KBM-7 (cell line): ENCODE measurements around the gene PNP.
"Not testable (repeated sequence)": the region's sequence is repeated elsewhere in the genome, so short reads cannot be mapped to it uniquely, and the experiment has no call there.

Experiments
- DNase-seq: peaks from one replicate; pipeline ENCODE4 v3.0.0-alpha.2; 2015
- in situ Hi-C: fragments of 300-500 bp; cut with MboI; formaldehyde crosslinking; loops from 2 replicates; pipeline ENCODE4 v1.14.3; 2020; ENCODE audit warnings: low sequenced_read_pairs, low pct_unique_long_range_greater_than_20kb, mixed read lengths

Gene PNP

GRCh38 chr14:20485900-20486299 lies 16.7 kb downstream of the PNP start:
- in situ Hi-C loops, result loop anchor here (25.0 kb wide), 1 partner anchor 101 kb away; the partner anchor contains the start of genes RNASE11 and RNASE12
- no peak for DNase-seq

- in situ Hi-C loops, result loop anchor here (25.0 kb wide), 1 partner anchor 100 kb away; the partner anchor contains the start of genes RNASE11 and RNASE12
- DNase-seq, result peak; percentile 84
These were observed 17.6 kb downstream of the PNP start for GRCh38 chr14:20486684-20487395.

GRCh38 chr14:20487396-20487725 lies 18.2 kb downstream of the PNP start:
- in situ Hi-C loops, result loop anchor here (25.0 kb wide), 1 partner anchor 100 kb away; the partner anchor contains the start of genes RNASE11 and RNASE12
- no peak for DNase-seq

DNA sequence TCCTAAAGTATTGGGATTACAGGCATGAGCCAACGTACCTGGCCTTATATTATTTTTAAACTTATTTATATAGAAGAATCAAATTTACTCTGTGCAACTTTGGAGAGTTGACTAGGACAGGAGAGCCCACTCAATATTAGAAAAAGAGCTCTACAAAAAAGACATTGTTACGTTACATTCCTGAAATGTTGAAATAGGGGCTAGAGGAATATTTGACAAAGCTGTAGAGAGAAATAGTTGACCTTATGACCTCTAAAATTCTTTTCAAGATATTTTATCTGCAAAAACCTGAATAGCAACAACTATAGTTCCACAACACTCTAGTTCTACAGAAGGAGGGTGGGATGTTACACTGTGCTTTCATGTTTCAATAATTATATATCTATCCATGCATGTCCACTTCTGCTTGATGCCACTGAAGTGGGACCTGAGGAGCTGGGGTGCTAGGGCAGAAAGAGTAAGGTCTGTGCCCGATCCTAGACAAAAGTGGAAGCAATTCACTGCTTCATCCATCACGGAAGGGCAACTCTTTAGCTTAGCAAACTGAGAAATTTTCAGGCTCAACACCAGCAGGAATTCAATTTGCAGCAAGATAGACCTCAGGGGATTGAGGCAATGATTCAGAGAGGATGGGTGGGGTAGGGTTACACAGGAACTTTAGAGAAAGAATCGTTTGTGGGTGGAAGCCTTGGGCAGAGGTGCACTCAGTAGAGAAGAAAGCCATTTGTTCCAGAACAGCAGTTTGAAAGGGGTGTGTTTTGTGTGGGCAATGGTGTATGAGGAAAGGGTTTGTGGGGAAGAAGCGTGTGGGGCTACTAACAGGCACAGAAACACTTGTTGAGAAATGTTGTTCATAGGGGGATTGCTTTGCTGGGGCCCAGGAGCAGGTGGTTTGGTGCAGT lies 20.1 kb downstream of the PNP start:
- in situ Hi-C loops, result loop anchor here (25.0 kb wide), 1 partner anchor 98 kb away; the partner anchor contains the start of genes RNASE11 and RNASE12
- peak; percentile 44 for DNase-seq

DNA sequence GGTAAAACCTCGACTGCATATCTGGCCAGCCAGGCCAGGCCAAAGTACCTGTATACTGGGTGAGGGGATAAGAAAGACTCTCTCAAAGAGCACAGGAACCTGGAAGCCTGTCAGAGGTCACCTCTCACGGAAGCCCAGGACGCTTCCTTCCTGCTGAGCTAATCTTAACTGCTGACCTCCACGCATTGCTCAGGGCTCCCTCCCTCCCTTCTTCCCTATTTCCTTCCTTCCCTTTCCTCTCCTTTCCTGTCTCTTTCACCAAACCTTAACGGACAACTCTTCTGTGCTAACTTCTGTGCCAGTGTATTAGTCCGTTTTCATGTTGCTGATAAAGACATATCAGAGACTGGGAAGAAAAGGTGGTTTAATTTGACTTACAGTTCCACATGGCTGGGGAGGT lies 21.4 kb downstream of the PNP start:
- peak; percentile 28 for DNase-seq
- in situ Hi-C loops, result loop anchor here (25.0 kb wide), 1 partner anchor 97 kb away; the partner anchor contains the start of genes RNASE11 and RNASE12

GRCh38 chr14:20492486-20492885 lies 23.3 kb downstream of the PNP start:
- no peak for DNase-seq
- in situ Hi-C loops, result loop anchor here (25.0 kb wide), 1 partner anchor 95 kb away; the partner anchor contains the start of genes RNASE11 and RNASE12

DNA sequence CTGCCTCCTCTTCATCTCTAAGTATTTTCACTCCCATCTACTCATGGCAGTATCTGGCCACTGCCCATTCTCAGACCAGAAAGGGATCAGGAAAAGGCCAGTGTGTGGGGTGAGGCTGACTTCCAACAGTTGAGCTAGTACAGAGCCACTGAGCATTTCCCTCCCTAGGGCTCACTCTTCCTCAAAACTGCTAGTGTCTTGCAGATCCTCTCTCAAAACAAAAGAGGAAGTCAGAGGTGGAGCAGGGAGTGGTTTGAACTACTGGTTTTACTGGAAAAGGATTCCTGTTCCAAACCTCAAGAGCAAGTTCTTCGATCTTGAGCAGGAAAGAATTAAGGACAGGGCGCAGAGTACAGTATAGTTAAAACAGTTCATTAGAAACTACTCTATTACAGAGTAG lies 24.4 kb downstream of the PNP start:
- DNase-seq, result peak; percentile 84
- in situ Hi-C loops, result loop anchor here (25.0 kb wide), 1 partner anchor 94 kb away; the partner anchor contains the start of genes RNASE11 and RNASE12

- in situ Hi-C loops, result loop anchor here (25.0 kb wide), 1 partner anchor 92 kb away; the partner anchor contains the start of genes RNASE11 and RNASE12
- DNase-seq, result no peak
These were observed 25.9 kb downstream of the PNP start for GRCh38 chr14:20494935-20495766.

- peak; percentile 61 for DNase-seq
- in situ Hi-C loops, result loop anchor here (25.0 kb wide), 1 partner anchor 89 kb away; the partner anchor contains the start of genes RNASE11 and RNASE12
These were observed 29.4 kb downstream of the PNP start for GRCh38 chr14:20498622-20499021.

DNA sequence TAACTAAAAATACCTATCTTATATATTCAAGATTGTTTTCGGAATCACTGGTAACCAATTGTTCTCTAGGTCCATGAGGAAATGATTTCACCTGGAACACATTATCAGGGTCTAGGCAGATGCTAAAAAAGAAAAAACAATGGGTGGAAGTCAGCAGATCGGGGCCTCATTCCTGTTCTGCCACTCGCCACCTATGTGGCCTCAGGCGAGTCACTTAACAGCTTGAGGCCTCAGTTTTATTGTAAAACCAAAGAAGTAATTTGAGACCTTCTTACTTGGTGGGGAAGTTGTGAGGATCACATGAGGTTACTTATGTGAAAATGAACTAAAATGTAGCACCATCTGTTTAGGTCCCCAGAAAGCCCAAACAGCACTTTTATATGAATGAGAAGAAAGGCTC lies 29.9 kb downstream of the PNP start:
- DNase-seq, result peak; percentile 77

DNA sequence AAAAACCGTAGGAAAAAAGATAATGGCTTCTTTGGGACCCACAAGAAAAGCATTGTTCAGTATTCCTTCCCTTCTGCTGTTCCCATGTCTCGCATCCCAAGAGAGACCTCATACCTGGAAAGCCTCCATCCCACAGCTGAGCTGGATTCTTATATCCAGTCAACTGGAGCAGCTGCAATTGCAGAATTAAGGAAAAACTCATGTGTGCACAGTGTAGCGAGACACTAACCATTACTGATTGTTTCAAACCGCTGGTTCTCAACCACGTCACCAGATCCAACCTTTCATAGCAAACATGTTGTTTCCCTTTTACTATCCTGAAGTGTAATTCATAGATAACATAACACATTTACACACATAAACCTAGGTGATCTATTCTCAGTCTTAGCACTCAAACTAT lies 30.7 kb downstream of the PNP start:
- no peak for DNase-seq
- in situ Hi-C loops, result loop anchor here (25.0 kb wide), 1 partner anchor 87 kb away; the partner anchor contains the start of genes RNASE11 and RNASE12

More for the DNA sequence above, 29.9 kb downstream of the PNP start:
- in situ Hi-C loops, result loop anchor here (25.0 kb wide), 1 partner anchor 88 kb away; the partner anchor contains the start of genes RNASE11 and RNASE12

- in situ Hi-C loops, result no loop called here
- no peak for DNase-seq
These were observed 32.1 kb downstream of the PNP start for GRCh38 chr14:20501346-20501745.

GRCh38 chr14:20503898-20504297 lies 34.7 kb downstream of the PNP start:
- in situ Hi-C loops, result no loop called here
- DNase-seq, result peak; percentile 29

DNA sequence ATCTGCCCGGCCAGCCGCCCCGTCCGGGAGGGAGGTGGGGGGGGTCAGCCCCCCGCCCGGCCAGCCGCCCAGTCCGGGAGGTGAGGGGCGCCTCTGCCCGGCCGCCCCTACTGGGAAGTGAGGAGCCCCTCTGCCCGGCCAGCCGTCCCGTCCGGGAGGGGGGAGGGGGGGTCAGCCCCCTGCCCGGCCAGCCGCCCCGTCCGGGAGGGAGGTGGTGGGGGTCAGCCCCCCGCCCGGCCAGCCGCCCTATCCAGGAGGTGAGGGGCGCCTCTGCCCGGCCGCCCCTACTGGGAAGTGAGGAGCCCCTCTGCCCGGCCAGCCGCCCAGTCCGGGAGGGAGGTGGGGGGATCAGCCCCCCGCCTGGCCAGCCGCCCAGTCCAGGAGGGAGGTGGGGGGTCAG lies 37.1 kb downstream of the PNP start:
- DNase-seq, in situ Hi-C loops: not testable (repeated sequence)

GRCh38 chr14:20506752-20507151 lies 37.5 kb downstream of the PNP start:
- DNase-seq, in situ Hi-C loops: not testable (repeated sequence)

DNA sequence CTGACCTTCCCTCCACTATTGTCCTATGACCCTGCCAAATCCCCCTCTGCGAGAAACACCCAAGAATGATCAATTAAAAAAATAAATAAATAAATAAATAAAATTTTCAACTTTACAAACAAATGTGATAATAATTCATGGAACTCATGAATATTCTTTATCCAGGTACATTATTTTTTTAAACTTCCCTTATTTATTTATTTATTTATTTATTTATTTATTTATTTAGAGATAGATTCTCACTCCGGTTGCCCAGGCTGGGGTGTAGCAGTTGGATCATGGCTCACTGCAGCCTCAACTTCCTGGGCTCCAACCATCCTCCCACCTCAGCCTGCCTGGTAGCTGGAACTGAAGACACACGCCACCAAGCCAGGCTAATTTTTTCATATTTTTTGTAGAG lies 38.3 kb downstream of the PNP start:
- in situ Hi-C loops, DNase-seq: not testable (repeated sequence)

DNA sequence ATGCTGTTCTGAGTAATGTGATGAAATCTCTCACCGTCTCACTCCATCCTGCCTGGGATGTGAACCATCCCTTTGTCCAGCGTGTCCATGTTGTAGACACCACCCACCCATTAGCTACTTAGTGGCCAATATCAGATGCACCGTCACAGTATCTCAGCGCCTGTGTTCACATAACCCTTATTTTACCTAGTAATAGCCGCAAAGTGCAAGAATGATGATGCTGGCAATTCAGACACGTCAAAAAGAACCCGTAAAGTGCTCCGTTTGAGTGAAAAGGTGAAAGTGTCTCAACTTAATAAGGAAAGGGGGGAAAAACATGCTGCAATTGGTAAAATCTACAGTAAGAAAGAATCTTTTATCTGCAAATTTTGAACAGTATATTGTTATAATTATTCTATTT lies 39.2 kb downstream of the PNP start:
- in situ Hi-C loops, result no loop called here
- DNase-seq, result no peak

- no peak for DNase-seq
- in situ Hi-C loops, result no loop called here
These were observed 43.1 kb downstream of the PNP start for GRCh38 chr14:20512177-20512905.
